ENCODE results near the gene SHANK2. TPM values are rescaled to one million over a fixed set of nuclear protein-coding genes. Genes with fewer than 3 reads are reported as not detected.

The SHANK2 gene
- total and polyA plus RNA-seq, 10 of the 15 experiments (the other 5 are each of a cell fraction or from before 2014, with no cell fraction given), result 0.01 to 0.31 (median 0.10) TPM; not detected in 5

GRCh38 chr11:71301046-71301857 is 48.9 kb upstream of the SHANK2 start:
- FAIRE-seq, result no peak

More at GRCh38 chr11:71301046-71301857, 48.9 kb upstream of the SHANK2 start:
- DNase-seq (ENCODE audit: low read depth, low spot score) (no peak), ATAC-seq (no peak)
- no peaks in the 10 kb centered on the region for H3K9me3 ChIP-seq (replicated peaks; ENCODE audit: control insufficient read depth, insufficient read depth, low read length)
- ChIA-PET RAD21 (ENCODE audit: unreplicated experiment) (no interaction called here), SMC1A (ENCODE audit: uncharacterized antibody, unreplicated experiment) (no interaction called here), CTCF (no interaction called here), POLR2A (no interaction called here)
- peaks cover 4 to 5% of the 10 kb centered on the region in 2 experiments; a peak in 1 of 4 replicates for H3K27me3 ChIP-seq (replicated peaks in 1 of 2; ENCODE audit: control insufficient read depth in 2 of 2, insufficient read depth in 2 of 2, low read length in 1 of 2)
- H3K79me2 ChIP-seq (ENCODE audit: control insufficient read depth, insufficient read depth, low read length), result no peaks in the 10 kb centered on the region
- no peak overlapping the region for H3K4me2 ChIP-seq (ENCODE audit: control insufficient read depth, insufficient read depth)
- no peaks in the 10 kb centered on the region for H3K4me1 ChIP-seq (ENCODE audit: control insufficient read depth, insufficient read depth, low read length)
- no peak overlapping the region for H3K9ac ChIP-seq (ENCODE audit: control insufficient read depth, insufficient read depth, low read length)
- BruUV-seq (replicated peaks), result no TSS peak
- TF ChIP-seq SREBF2 (IDR thresholded peaks at IDR 0.05; ENCODE audit: low read length) (no peak), SP1 (IDR thresholded peaks at IDR 0.05; ENCODE audit: low read depth, low read length) (no peak), ZNF274 (IDR thresholded peaks at IDR 0.05; ENCODE audit: insufficient read depth, insufficient read length) (no peak), DPF2 (IDR thresholded peaks at IDR 0.05) (no peak), NKRF (conservative IDR thresholded peaks at IDR 0.05) (no peak), SMARCA5 (IDR thresholded peaks at IDR 0.05) (no peak), USF1 (IDR thresholded peaks at IDR 0.05; ENCODE audit: borderline replicate concordance, extremely low read length, insufficient read depth, low read depth, low read length) (no peak), LARP7 (IDR thresholded peaks at IDR 0.05) (no peak), PBX3 (IDR thresholded peaks at IDR 0.05; ENCODE audit: insufficient replicate concordance, low read depth, low read length) (no peak), NRF1 (conservative IDR thresholded peaks at IDR 0.05; ENCODE audit: low read depth, low read length) (no peak), HDAC6 (IDR thresholded peaks at IDR 0.05; ENCODE audit: unreplicated experiment) (no peak), NFXL1 (IDR thresholded peaks at IDR 0.05; ENCODE audit: borderline replicate concordance) (no peak), BCLAF1 (IDR thresholded peaks at IDR 0.05) (no peak)
- in situ Hi-C loops (cut with MboI) (no loop called here), intact Hi-C loops (cut with micrococcal nuclease; ENCODE audit: unreplicated experiment) (no loop called here)
- H3K4me3 ChIP-seq, result no peak overlapping the region
- WGBS (ENCODE audit: insufficient coverage, insufficient replicate concordance, low lambda C conversion rate, missing lambda C conversion rate), result 29% methylated on average over 16 of the region's 19 CpGs
- H4K20me1 ChIP-seq (ENCODE audit: control insufficient read depth, insufficient read depth), result no peaks in the 10 kb centered on the region
- no peak overlapping the region for H3K27ac ChIP-seq (ENCODE audit: control insufficient read depth, insufficient read depth)
- H2AFZ ChIP-seq (ENCODE audit: control insufficient read depth, low read depth, low read length), result no peak overlapping the region
- no peaks in the 10 kb centered on the region for H3K36me3 ChIP-seq (ENCODE audit: control insufficient read depth in 2 of 2, insufficient read depth in 2 of 2, low read length in 1 of 2)

Measured in GM12878 (cell line).